PC-9 (cell line): ENCODE results near the gene SHH.

Experiments
- EZH2 ChIP-seq: fragments of 200-600 bp; sonication (generic); IDR thresholded peaks from 2 replicates; pipeline ENCODE4 v1.8.0; 2017; ENCODE audit warnings: antibody characterized with exemption, low read depth
- TF ChIP-seq, protein P1 (sequence below): fragments of 200-600 bp; sonication (generic); conservative IDR thresholded peaks from 2 replicates; pipeline ENCODE4 v1.6.1; 2017; ENCODE audit warnings: mixed run types, antibody characterized with exemption, mild to moderate bottlenecking, moderate library complexity

DNA sequence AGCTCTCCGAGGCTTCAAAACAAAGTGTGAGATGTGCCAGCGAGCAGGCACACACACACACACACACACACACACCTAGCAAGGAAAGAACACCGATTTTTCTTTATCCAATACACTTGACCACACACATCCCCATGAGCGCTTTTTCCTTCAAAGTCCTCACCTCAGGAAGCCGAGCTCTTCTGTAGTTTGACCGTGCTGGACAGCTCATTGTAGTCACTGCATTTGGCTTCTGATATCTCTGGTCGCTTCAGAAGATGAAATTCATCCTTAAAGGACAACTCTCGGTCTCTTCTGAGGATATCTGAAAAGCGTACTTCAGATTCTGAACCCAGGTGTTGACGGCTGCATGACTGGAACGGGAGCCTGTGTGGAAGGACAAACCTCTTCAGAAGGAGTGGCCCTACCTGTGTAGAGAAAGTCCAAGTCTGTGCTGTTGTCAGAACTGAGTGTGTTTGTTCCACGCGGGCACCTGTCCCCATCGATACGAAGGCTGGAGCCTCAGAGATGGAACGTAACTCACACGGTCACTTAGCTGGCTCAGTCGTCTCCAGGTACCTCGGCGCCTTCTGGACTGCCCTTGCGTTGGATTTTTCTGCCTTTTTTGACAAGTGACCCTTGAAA is 28.1 kb upstream of the SHH start:
- no peak for TF ChIP-seq EZH2
- TF ChIP-seq, protein P1, sequence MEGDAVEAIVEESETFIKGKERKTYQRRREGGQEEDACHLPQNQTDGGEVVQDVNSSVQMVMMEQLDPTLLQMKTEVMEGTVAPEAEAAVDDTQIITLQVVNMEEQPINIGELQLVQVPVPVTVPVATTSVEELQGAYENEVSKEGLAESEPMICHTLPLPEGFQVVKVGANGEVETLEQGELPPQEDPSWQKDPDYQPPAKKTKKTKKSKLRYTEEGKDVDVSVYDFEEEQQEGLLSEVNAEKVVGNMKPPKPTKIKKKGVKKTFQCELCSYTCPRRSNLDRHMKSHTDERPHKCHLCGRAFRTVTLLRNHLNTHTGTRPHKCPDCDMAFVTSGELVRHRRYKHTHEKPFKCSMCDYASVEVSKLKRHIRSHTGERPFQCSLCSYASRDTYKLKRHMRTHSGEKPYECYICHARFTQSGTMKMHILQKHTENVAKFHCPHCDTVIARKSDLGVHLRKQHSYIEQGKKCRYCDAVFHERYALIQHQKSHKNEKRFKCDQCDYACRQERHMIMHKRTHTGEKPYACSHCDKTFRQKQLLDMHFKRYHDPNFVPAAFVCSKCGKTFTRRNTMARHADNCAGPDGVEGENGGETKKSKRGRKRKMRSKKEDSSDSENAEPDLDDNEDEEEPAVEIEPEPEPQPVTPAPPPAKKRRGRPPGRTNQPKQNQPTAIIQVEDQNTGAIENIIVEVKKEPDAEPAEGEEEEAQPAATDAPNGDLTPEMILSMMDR: no peak
